Measurements from ENCODE around the gene PEDS1. TPM values are rescaled to one million over a fixed set of nuclear protein-coding genes. Genes with fewer than 3 reads are reported as not detected.
"Not testable (repeated sequence)": the region's sequence is repeated elsewhere in the genome, so short reads cannot be mapped to it uniquely, and the experiment has no call there.

PEDS1 gene
- polyA plus RNA-seq (ENCODE audit: insufficient read length) = 26.1 TPM

DNA sequence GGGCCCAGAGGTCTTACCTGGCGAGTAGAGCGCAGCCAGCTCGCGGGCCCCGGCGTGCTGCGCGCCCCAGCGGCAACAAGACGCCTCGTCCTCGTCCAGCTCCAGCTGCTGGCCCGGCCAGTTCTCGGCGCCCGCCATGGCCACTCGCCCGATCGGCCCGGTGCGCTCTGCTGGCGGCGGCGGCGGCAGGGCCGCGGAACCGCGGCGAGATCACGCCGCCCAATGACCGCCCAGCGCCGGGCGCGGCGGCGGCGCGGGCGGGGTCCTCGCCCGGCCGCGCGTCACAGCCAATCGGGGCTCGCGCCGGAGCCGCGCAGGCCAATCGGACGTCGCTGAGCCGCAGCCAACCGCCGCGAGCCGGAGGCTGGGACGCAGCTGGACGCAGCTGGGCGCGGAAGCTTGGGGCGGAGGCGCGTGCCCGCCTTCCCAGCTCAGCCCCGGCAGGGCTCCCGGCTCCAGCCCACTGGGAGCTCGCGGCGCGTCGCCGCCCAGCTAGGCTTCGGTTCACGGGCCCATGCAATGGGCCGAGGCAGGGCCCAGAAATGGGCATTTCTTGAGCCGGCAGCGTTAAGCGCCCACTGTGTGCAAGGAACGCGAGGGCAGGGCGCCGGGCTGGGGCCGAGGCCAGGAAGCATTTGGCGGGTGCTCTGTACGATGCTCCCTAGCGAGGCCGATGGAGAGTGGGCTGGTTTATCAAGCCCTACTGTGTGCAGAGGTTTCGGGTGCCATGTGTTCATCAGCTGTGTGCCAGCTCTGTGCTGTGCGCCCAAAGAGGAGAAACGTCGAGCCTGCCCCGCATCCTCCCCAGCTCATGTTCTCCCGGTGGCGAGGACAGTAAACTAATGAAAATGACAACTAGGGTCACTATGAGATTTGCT lies at the start of gene PEDS1:
TSS of gene PEDS1 (minus strand) at position 224 of the 878 bp plus-strand sequence. CDS start at position 138, 86 bp downstream.
- peak; percentile 78 for DNase-seq (ENCODE audit: low read depth)

GRCh38 chr20:50202677-50203076 lies 49.2 kb upstream of the PEDS1 start:
- no peak for DNase-seq (ENCODE audit: low read depth)

DNA sequence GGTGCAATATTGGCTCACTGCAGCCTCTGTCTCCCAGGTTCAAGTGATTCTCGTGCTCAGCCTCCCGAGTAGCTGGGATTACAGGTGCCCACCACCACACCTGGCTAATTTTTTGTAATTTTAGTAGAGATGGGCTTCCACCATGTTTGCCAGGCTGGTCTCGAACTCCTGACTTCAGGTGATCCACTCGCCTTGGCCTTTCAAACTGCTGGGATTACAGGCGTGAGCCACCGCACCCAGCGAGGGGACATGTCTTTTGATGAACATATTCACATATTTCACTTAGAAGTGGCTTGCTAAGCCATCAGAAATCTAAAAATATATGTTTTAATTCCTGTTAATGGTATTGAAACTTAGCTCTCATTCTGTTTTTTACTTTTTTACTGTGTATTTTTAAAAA lies 48.2 kb upstream of the PEDS1 start:
- not testable (repeated sequence) for DNase-seq (ENCODE audit: low read depth)

GRCh38 chr20:50200482-50201104 lies 47.1 kb upstream of the PEDS1 start:
- DNase-seq (ENCODE audit: low read depth) = no peak

DNA sequence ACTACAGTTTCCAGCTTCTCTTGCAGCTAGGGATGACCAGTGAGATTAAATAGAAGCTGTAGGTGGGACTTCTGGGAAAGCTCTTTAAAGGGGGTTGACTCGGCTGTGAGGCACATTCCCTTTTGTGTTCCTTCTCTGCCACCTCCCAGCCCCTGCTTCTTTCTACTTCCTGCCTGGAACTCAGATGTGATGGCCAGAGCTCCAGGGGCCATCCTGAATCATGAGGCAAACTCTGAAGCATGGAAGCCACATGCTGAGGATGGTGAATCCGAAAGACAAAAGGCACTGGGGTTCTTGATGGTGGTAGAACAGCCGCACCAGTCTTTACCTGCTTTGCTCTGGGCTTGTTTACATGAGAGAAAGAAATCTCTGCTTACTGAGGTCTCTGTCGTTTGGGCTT lies 46.2 kb upstream of the PEDS1 start:
- no peak for DNase-seq (ENCODE audit: low read depth)

- DNase-seq (ENCODE audit: low read depth) = no peak
Measured at GRCh38 chr20:50198716-50199115, 45.2 kb upstream of the PEDS1 start.

DNA sequence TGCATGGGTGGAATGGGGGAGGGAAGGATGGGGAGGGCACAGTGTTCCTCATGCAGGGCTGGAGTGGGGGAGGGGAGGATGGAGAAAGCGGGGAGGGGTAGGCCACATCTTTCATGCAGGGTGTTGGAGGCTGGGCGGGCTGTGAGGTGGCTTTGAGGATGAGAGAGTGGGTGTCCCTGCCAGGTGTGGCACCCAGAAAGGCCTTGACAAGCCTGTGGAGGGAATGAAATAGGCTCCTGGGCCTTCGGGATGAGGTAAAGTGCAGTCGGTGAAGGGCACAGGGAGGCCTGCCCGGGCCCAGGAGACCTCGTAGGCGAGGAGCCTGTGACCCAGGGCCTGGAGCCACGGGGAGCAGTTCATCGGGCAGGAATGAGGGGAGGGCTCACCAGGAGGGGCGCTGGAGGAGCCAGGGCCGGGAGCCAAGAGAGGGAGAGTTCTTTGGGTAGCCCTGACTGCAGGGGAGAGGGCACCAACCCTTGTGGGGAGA lies 44.7 kb upstream of the PEDS1 start:
- DNase-seq (ENCODE audit: low read depth) = no peak

- DNase-seq (ENCODE audit: low read depth) = no peak
Measured at GRCh38 chr20:50197463-50198179, 44.1 kb upstream of the PEDS1 start.

- no peak for DNase-seq (ENCODE audit: low read depth)
Measured at GRCh38 chr20:50196896-50197295, 43.4 kb upstream of the PEDS1 start.

- DNase-seq (ENCODE audit: low read depth) = no peak
Measured at GRCh38 chr20:50196248-50196647, 42.7 kb upstream of the PEDS1 start.

DNA sequence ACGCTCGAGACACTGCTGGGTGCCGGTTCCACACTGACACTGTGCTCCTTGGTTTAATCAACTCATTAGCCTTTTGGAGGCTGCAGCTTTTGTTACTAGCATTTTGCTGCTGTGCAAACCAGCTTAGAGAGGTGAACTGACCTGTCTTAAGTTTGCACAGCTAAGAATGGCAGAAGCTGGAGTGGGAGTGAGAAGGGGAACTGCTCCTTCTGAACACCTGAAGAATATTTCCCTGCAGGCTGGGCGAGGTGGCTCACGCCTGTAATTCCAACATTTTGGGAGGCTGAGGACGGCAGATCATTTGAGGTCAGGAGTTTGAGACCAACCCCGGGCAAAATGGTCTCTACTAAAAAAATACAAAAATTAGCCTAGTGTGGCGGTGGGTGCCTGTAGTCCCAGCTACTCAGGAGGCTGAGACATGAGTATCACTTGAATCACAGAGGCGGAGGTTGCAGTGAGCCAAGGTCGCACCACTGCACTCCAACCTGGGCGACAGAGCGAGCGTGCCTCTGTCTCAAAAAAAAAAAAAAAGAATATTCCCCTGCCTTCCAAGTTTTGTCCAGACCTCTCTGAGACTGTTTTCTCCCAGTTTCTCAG lies 42.1 kb upstream of the PEDS1 start:
- DNase-seq (ENCODE audit: low read depth) = no peak

- no peak for DNase-seq (ENCODE audit: low read depth)
Measured at GRCh38 chr20:50194831-50195523, 41.5 kb upstream of the PEDS1 start.

DNA sequence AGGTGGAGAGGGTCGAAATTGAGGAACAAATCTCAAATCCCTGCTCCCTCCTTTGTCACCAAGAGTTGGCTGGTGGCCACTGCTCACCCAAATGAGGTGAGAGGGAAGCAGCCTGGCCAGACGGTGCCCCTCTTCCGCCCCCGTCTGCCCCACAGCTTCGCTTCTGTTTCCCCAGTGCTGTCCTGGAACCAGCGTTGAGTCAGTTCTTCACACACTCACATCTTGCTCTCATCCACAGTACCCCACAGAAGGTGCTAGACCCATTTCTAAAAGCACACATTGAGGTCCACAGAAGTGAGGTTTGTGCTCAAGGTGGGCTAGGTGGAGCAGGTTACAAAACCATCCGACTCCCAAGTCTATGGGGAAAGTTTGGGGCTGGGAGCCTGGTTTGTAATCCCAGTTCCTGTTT lies 40.9 kb upstream of the PEDS1 start:
- no peak for DNase-seq (ENCODE audit: low read depth)

- no peak for DNase-seq (ENCODE audit: low read depth)
Measured at GRCh38 chr20:50193836-50194421, 40.4 kb upstream of the PEDS1 start.

- no peak for DNase-seq (ENCODE audit: low read depth)
Measured at GRCh38 chr20:50193199-50193835, 39.8 kb upstream of the PEDS1 start.

DNA sequence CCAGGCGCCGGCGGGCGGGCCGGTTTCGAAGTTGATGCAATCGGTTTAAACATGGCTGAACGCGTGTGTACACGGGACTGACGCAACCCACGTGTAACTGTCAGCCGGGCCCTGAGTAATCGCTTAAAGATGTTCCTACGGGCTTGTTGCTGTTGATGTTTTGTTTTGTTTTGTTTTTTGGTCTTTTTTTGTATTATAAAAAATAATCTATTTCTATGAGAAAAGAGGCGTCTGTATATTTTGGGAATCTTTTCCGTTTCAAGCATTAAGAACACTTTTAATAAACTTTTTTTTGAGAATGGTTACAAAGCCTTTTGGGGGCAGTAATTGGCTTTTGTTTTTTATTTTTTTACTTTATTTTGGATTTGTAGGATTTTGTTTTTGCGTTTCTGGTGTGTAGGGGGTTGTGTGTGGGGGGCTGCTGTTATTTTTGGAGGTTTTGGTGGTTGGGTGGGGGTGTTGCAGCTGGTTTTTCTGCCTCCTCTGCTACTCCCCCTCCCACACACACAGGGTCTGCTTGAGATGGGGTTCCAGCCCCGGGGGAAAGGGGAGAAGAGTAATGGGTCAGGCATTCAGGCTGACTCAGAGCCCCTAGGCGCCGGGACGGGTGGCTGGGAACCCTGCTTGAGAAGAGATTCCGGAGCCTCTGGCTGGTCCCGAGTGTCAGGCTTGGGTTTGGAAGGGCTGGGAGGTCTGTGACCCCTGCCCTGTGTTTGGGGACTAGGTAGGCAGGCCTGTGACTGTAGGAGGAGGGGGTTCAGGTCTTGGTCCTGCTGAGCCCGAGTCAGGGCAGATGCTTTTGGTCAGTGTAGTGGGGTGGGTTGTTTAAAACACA lies 39.1 kb upstream of the PEDS1 start:
- DNase-seq (ENCODE audit: low read depth) = peak; percentile 61

DNA sequence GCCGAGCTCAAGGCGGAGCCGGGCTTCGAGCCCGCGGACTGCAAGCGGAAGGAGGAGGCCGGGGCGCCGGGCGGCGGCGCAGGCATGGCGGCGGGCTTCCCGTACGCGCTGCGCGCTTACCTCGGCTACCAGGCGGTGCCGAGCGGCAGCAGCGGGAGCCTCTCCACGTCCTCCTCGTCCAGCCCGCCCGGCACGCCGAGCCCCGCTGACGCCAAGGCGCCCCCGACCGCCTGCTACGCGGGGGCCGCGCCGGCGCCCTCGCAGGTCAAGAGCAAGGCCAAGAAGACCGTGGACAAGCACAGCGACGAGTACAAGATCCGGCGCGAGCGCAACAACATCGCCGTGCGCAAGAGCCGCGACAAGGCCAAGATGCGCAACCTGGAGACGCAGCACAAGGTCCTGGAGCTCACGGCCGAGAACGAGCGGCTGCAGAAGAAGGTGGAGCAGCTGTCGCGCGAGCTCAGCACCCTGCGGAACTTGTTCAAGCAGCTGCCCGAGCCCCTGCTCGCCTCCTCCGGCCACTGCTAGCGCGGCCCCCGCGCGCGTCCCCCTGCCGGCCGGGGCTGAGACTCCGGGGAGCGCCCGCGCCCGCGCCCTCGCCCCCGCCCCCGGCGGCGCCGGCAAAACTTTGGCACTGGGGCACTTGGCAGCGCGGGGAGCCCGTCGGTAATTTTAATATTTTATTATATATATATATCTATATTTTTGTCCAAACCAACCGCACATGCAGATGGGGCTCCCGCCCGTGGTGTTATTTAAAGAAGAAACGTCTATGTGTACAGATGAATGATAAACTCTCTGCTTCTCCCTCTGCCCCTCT lies 38.2 kb upstream of the PEDS1 start:
- no peak for DNase-seq (ENCODE audit: low read depth)

DNA sequence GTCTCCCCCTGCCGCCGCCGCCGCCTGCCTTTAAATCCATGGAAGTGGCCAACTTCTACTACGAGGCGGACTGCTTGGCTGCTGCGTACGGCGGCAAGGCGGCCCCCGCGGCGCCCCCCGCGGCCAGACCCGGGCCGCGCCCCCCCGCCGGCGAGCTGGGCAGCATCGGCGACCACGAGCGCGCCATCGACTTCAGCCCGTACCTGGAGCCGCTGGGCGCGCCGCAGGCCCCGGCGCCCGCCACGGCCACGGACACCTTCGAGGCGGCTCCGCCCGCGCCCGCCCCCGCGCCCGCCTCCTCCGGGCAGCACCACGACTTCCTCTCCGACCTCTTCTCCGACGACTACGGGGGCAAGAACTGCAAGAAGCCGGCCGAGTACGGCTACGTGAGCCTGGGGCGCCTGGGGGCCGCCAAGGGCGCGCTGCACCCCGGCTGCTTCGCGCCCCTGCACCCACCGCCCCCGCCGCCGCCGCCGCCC lies 37.6 kb upstream of the PEDS1 start:
- DNase-seq (ENCODE audit: low read depth) = no peak

All from forelimb muscle (tissue), 1 donor.